ACHN (cell line): Measurements from ENCODE around the gene CAMKMT.

Source experiments
- DNase-seq: peaks from one replicate; pipeline ENCODE4 v3.0.0-alpha.2; 2015
- in situ Hi-C: cut with HindIII; loops from 2 replicates; pipeline ENCODE4 v1.10.0; 2017; ENCODE audit warnings: low sequenced_read_pairs, low pct_ligation_motif_present, low pct_unique_long_range_greater_than_20kb

Gene CAMKMT

GRCh38 chr2:44736270-44736942 is 374.7 kb downstream of the CAMKMT start:
- peak; percentile 10 for DNase-seq
- in situ Hi-C loops: no loop called here

DNA sequence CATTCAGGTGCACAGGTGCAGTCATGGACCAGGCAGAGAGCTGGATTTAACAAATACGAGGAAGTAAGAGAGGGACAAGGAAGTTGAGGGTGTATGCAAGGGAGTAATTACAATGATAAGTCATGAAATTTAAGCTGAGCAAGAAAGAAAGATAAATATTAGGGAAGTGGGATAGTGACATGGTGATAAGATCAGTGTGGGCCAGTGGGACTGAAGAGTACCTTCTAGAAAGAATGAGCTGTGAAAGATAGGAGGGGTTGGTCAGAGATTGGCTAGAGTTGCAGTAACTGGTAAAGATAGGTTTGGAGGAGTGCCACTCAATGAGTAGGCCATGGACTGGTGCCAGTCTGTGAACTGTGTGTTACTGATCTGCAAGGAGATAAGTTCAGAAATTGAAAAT is 378.9 kb downstream of the CAMKMT start:
- no peak for DNase-seq
- in situ Hi-C loops: no loop called here

DNA sequence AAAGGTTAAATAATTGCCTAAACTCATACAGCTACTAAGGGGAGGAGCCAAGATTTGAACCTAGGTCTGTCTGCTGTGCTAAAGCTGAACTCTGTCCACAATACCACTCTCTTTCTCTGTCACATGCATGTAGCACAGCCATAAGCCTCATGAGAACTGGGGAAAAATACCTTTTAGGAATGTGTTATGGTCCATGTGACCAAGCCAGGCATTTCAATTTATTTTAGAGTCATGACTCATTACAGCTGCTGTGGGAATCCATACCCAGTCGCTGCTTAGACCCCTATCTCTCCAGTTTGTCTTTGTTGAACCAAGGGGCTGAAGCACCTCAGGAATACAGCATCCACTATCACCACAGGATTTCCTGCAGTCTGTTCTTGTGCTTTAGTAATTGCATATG is 379.8 kb downstream of the CAMKMT start:
- in situ Hi-C loops: no loop called here

GRCh38 chr2:44742057-44742456 is 380.3 kb downstream of the CAMKMT start:
- in situ Hi-C loops: no loop called here

More for the DNA sequence above, 379.8 kb downstream of the CAMKMT start:
- DNase-seq: no peak

GRCh38 chr2:44743473-44743872 is 381.7 kb downstream of the CAMKMT start:
- DNase-seq: no peak

More at GRCh38 chr2:44742057-44742456, 380.3 kb downstream of the CAMKMT start:
- DNase-seq: no peak

DNA sequence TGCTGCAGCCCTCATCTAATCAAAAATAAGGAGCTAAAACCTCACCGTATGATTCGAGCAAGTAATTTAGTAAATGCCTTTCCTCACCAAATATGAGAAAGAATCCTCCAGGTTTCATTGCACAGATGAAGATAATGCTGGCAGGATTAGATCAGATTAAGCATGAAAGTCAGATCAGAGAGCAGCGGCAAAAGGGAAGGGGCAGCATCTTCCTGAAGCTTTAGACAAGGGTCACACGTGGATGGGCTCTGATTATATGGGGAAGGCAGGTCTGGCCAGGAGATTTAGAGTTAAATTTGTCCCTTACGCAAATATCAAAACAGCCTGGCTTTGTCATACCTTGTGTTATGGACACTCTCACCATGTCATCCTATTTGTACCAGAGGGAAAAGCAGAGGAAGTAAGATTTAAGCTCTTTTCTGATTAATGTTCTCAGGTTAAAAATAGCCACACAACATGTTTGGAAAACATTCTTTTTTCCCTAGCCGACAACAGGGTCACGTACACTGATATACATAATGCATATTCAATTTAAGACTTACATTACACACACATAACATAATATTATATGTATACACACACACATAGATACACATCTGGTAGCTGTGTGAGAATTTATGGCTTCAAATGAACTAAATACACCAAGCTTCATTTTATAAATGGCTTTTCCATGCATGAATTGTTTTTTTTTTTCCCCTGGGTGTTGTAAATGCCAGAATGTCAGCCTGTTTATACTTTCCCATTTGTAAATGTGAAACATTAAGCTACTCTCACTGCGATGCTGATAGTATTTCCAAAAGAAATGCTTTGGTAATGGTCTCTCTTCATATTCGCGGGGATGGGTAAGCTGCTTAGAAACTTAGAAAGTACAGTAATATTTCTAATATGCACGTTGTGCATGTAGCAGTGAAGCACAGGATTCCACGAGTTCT is 383.5 kb downstream of the CAMKMT start:
- DNase-seq: no peak
- in situ Hi-C loops: no loop called here

More at GRCh38 chr2:44743473-44743872, 381.7 kb downstream of the CAMKMT start:
- in situ Hi-C loops: no loop called here

DNA sequence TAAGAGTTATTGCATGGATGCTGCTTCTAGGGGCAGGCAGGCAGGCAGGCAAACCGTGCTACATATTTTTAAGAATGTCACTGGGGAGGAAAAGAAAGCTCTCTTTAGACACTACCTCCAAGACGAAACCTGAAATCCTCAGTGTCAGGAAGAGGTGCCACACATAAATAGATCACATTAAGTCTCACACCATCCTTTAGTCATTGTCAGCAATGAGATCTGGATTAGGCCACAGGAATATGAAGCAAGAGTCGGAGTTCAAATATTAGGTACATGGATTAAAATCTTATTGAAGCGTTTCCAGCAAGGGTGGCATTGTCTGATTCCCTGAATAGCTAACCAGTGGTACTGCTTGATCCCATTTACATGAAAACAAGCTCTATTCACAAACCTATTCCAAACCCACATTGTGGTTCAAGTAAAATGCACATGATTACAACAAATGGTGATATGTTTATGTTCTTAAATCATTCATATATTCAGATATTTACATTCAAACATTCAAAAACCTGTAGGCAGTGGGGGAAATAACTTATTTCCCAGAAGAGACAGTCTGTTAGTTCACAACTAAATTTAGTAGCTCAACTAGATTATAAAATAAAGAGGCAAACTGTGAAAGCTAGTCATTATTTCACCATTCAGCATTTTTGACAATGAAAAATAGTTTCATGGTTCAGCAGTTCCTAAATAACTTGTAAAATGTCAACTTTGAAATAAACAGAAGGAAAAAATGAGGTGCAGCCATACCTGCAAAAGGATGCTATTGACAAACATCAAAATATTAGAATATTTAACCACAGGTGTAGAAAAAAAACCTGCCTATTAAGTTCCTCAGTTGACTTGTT is 384.4 kb downstream of the CAMKMT start:
- in situ Hi-C loops: no loop called here

DNA sequence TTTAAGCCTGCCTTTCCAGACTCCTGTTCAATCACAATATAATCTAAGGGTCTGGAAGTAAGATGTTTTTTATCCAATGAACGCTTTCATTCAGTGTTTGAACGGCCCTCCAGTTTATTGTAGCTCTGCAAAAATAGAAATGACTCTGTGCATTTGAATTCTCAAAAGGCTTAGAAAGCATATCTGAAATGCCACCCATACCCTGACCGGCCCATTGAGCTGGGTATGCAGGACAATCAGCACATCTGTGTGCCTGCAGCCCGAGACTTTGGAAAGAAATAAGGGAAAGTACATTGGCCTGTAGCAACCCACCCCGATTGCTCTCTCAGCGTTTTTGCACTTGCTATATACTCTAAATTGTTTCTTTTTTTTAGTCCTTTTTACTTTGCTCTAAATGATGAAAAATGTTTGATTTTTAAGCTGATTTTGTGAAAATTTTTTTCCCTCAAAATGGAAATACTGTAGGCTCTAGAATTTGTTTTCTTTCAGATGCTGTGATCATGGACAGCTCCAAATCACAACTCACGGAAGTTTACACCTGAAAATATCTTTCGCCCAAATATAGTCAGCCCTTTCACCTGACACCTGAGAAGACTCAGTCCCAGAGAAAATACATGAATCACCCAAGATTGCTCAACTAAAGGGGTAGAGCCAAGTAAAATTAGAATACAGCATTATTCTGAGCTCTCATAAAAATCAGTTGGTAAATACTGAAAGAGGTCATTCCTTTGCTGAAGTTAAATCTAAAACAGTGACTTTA is 385.3 kb downstream of the CAMKMT start:
- in situ Hi-C loops: no loop called here
- DNase-seq: no peak

More for the DNA sequence above, 384.4 kb downstream of the CAMKMT start:
- DNase-seq: no peak

DNA sequence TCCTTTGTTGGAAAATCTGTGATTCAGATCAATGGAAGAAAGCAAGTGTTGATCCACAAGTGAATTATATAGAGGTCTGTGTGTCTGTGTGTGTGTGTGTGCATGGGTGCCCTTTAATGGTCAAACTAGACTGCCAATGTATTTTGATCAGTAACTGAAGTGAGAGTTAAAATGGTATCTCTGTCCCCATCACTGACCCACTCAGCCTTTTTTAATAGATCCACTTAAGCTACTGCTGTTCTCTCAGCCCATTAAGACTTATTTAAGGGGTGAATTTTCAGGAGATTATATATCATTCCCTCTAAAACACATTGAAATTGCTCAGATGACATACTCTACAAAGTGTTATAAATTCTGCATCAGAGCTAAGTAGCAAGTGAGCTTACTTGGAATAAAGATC is 386.0 kb downstream of the CAMKMT start:
- in situ Hi-C loops: no loop called here

DNA sequence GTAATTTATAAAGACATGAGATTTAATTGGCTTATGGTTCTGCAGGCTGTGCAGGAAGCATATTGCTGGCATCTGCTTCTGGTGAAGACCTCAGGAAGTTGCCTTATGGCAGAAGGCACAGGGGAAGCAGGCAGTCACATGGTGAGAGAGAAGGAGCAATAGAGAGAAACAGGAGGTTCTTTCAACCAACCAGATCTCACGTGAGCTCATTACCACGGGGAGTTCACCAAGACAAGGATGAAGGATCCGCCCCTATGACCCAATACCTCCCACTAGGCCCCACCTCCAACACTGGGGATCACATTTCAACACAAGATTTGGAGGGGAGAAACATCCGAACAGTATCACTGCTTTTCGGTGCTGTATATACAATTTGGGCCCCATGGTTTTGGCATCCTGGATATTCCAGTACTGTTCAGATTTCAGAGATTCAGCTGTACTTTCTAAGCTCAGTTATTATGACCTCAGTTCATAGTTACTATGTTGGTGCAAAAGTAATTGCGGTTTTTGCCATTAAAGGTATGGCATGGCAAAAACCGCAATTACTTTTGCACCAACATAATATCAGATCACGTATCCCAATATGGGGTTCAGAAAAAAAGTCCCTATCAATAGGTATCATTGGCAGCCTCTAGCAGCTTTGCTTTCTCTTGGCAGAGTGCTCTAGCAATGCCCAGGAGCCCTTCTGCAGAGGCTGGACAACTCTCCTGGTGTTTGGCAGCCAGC is 390.2 kb downstream of the CAMKMT start:
- no peak for DNase-seq
- in situ Hi-C loops: no loop called here

More for the DNA sequence above, 386.0 kb downstream of the CAMKMT start:
- no peak for DNase-seq

DNA sequence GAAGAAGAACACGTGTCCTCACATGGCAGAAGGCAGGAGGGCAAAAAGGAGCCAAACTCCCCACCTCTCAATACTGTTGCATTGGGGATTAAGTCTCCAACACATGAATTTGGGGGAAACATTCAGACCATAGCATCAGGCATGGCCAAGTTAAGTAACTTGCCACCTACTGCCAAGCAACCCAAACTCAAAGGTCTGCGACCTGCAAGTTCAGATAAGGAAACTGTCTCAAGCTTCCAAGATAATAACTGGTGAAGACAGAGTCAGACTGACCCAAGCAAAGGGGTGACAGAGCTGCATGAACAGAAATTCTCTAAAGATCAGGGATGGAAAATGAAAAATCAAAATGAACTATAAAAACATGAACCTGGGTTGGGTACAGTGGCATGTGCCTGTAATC is 391.0 kb downstream of the CAMKMT start:
- DNase-seq: no peak
- in situ Hi-C loops: no loop called here

- in situ Hi-C loops: no loop called here
- no peak for DNase-seq
Measured at GRCh38 chr2:44753552-44754285, 392.0 kb downstream of the CAMKMT start.

DNA sequence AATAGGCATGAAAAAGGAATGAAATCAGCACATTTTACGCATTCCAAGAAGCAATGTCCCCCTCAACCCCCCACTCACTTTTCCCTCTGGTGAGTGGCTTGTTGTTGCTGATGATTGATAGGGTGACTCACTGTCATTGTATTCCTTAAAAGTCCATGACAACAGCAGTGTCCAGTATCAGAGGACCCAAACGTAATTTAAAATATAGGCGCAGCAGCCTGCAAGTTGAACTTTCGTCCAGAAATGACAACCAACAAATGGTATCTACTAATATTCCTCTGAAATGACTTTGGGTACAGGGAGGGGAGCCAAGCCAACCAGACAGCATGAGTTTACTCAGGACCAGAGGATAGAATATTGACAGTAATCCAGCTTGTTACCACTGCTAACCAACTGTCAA is 396.8 kb downstream of the CAMKMT start:
- DNase-seq: no peak
- in situ Hi-C loops: no loop called here

- in situ Hi-C loops: no loop called here
- DNase-seq: no peak
Measured at GRCh38 chr2:44759823-44760222, 398.1 kb downstream of the CAMKMT start.

DNA sequence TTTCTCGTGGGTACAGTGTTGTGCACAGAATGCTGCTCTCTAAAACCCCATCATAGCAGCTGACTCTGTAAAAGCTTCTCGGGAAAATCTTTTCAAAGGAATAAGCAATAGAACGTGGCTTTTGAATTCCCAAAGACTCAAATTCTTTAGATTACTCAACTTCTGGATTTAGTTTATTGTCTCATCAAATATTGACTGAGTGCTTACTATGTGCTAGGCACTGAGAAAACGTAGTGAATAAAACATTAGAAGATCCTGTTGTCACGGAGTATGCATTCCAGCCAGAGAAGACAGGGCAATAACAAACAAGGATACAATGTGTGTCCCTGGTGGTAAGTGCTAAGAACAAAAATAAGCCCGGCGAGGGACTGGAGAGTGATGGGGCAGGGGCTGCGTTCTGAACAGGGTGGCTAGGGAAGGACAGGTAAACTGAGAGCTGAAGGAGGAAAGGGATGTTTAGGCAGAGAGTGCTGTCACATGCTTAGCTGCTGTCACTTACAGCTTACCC is 401.6 kb downstream of the CAMKMT start:
- in situ Hi-C loops: no loop called here
- no peak for DNase-seq

GRCh38 chr2:44766220-44766619 is 404.5 kb downstream of the CAMKMT start:
- no peak for DNase-seq
- in situ Hi-C loops: no loop called here

DNA sequence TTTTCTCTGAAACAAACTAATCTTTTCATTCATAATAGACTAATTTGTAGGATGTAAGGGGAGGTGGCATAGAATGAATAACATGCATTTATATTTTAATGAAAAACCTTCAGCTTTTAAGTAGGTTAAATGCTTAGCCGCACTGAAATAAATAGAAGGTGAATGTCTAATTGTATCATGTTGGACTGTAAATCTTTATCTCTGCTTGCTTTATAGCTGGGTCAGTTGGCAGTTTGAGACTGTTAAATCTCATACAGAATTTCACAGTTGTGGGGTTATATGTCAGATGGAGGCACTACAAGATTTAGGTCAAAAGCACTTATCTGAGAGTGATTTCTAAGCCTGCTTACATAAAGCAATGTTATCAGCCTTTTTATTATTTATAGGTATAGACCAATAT is 405.0 kb downstream of the CAMKMT start:
- no peak for DNase-seq
- in situ Hi-C loops: no loop called here
